ENCODE results near the gene LCT.
"Not testable (repeated sequence)": the region's sequence is repeated elsewhere in the genome, so short reads cannot be mapped to it uniquely, and the experiment has no call there.

Gene LCT

DNA sequence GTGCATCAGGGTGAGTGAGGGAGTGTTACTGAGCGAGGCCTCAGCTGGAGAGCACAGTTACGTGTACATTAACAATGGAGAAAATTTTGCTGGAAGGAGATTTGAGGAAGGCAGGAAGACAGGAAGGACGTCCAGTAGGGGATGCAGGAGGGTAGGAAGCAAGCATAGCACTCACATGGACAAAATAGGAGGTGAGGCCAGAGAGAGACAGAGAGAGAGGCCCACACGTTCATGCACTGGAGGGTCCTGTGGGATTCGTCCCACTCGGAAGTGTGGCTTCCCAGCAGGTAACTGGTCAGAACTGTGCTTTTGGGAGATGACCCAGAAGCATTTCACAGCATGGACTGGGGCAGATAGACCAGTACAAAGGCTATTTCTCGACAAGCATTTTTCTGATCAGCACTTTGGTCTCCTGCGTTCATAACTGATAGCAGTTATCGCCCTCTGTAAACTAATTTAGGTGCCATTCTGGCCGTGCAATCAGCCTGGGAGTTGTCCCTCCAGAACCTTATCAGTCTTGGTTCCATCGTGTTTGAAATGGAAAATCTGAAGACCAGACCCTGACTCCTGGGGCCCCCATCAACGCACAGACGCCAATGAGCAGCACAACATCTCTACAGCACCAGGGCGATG is 5.7 kb downstream of the LCT start:
- no peak for DNase-seq

DNA sequence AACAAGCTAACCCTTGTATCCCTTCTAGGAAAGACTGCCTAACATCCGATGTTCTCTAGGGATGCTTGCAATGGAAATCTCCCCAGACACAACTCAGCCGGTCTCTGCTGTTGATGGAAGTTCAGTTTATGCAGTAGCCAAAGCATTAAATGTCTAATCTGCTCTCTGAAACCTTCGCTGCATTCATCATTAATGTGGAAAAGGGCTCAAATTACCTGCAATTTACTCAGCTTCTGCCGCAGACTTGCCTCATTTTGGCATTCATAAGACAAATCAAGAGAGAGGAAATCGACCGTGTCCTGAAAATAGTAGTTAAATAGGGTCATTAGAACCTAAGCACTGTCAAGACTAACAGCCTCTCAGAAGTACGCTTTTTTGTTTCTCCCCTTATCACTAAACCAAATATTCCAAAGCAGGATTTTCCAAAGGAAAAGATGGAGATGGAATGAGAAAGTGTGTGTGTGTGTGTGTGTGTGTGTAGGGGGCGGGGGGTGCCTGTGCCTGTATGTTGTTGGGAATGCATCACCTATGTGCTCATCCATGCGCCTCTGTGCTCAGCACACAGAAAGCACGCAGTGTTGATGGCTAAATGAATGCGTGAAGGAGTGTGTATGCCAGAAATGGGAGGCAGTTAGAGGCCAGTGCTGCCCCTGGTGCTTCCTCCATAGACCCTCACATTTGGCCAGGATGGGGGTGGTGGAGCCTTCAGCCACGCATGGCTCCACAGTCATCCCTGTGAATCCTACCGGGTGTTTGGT is 7.4 kb downstream of the LCT start:
- DNase-seq = no peak

DNA sequence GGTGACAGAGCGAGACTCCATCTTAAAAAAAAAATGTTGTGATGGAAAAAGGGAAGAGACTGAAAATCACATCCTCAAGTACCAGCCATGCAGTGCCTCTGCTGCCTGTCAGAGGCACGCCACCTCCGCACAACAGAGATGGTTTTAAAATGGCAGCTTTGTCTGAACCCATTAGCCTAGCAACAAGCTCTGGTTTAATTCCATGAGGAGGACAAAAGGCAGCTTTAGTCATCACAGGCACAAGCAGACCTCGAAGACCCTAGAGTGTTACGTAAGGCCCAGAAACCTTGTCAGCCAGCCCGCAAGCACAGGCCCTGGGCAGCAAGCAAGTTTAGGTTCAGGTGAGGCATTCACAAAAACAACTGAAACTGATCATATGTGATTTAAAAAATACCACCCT is 10.4 kb downstream of the LCT start:
- no peak for DNase-seq

DNA sequence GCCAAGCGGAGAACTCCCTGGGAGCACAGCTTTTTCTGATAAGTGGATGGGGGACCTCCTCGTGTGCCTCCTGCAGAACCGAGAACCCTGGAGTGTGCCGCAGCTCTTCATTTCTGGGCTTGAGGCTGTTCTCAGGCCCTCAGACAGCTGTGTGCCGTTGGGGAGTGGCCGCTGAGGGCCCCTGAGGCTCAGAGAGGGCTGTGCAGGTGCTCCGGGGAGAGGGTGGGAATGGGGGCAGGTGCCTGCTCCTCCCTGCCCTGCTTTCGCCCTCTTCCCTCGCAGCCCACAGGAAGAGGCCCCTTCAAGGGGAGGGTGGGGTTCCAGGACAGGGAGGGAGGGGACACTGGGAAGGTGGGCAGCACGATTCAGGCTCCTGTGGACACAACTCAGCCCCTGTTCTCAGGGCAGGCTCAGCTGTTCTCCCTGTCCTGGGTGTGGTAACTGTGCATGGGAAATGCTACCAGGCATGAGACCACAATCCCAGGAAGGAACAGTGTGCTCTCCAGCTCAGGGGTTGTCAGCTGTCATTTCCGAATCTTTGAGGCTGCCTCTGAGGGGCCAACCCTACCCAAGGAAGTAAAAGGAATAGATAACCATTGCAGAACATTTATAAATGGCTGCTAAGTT is 11.3 kb downstream of the LCT start:
- DNase-seq = no peak

DNA sequence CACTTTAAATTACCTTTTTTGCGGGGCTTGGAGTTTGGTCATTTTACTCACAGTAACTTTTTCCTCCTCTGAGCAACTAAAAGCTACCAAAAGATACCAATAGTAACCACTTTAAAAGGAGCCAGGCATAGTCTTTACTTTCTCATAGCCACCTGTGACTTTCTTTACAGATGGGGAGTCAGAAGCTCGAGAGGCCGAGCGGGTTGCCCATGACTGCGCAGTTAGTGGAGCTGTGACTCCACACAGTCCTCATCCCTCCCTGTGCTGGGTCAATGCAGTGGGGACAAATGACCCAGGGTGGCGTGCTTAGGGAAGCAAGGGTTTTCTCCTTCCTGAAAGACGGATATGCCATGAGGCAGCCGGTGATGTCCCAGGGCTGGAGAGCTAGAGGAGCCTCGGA is 11.9 kb downstream of the LCT start:
- no peak for DNase-seq

DNA sequence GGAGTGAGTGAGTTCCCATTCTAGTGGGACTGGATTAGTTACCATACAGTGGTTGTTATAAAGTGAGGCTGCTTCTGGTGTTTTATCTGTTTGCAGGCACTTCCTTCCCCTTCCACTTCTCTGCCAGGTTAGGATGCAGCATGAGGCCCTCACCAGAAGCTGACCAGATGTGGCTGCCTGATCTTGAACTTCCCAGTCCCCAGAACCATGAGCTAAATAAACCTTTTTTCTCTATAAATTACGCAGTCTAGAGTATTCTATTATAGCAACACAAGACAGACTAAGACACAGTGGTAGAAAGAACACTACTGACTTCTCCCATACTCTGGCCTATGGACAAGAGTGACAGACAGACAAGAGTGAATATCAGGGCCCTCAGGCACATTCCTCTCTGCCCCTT is 14.1 kb downstream of the LCT start:
- no peak for DNase-seq

DNA sequence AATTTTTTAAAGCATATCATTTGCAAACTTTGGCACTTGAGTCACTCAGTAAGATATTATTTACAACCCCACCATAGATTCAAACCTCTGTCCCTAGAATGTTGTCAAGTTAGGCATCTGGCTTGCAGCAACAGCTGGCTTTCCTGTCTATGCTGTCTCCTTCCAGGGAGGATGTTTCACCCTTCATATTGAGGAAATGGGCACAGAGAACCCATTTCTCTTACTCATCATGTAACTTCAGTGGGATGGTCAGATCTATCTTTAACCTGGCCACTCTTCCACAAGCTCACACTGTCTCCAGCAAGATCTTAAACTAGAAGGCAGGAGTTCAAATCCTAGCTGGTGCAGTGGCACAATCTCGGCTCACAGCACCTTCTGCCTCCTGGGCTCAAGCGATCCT is 15.8 kb downstream of the LCT start:
- DNase-seq = no peak

DNA sequence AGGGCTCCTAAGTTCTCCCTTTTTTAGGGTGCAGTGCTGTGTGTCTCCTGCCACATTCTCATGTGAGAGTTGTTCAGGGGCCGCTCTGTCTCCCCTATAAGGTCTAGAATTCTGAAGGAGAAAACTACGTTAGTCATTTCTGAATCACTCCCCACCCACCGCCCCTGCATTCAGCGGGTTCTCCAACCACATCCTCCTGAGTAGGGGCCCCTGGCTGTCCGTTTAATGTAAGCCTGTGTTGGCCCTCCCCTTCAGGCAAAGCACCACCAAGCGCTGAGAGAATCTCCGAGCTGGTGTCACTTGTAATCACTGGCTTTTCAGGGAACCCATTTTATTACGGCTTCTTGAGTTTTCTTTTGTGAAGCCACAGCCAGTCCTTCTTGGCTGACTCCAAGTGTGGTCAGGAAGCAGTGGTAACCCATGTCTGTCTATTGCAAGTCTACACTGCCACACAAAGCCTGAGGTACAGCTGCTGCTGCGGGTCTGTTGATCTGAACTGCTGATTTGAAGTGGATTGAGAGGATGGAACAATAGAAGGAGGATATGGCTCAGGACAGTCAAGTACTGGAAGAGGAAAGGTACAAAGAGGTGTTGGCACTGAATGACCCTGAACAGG is 16.9 kb downstream of the LCT start:
- DNase-seq = peak; percentile 51

DNA sequence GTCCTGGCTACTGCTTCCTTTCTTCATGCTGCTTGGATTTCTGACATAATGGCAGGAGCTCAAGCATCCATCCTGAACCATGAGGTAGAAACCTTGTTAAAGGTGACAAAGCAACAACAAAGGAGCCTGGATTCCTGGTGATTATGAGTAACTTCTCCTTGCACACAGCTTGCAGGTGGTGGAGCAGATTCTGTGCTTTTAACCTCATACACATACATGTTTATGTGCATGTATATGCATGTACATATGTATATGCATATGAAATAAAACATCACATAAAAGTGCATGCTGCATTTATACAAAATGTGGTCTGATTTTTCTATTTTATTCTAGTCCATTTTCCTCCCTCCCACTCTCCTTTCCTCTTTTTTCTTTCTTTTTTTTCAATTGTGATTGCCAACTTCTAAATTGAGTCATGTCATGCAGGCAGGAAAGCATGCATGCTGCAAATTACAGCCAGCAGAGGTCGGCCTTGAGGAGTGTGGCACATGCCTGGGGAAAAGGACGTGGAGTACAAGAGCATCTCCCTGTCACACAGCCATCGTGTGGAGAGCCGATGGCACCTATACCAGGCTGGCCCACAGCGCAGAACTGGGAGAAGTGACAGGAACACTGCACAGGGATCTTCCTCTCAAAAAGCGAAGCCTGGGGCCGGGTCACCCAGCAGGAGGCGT is 17.9 kb downstream of the LCT start:
- peak; percentile 29 for DNase-seq

DNA sequence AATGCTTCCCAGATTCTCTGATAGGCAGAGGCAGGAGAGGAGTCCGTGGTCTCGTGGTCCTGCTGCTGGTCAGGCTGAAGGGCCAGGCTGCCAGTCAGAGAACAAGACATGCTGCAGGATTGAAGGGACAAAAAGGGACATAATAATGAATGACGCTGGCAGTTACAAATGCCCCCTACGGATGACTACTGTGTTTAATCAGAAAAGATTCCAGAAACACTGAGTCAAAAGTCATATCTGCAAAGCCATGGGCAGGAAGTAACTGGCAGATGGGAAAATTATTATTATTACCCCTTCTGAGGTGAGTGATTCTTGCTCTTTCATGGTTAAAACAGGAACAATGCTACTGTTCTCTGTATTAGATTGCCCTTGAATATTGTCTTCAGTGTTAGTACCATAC is 19.0 kb downstream of the LCT start:
- no peak for DNase-seq

DNA sequence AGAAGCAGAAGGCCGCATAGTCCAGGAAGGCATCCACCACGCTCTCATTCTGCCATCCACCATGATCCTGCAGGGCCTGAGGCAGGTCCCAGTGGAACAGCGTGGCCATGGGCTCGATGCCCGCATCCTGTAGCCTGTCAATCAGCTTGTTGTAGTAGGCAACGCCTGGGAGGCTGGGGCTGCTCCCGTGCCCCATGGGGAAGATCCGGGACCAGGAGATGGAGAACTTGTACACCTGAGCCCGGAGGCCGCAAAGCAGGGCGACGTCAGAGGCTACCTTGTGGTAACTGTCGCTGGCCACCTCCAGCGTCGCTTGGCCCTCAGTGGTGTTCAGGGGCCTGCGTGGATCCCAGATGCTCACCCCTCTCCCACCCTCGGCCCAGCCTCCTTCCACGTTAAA is 19.5 kb downstream of the LCT start:
- no peak for DNase-seq

DNA sequence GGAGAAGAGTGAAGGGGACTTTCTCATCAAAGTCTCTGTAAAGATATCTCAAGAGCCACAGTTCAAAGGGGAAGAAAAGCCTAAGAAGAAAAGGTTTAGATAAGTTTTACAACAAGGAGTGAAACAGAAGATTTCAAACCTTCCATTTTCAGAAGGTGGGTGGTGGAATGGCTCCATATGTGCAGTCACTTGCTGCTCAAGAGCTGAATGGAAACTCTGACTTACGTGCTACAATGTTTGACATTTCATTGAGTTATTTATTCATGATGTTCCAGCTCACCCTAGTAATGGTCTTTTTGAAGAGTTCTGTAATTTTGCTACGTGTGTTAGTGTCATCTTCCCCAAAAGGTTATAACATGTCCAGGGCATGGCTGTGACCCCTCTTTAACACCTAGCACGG is 21.7 kb downstream of the LCT start:
- DNase-seq = no peak

DNA sequence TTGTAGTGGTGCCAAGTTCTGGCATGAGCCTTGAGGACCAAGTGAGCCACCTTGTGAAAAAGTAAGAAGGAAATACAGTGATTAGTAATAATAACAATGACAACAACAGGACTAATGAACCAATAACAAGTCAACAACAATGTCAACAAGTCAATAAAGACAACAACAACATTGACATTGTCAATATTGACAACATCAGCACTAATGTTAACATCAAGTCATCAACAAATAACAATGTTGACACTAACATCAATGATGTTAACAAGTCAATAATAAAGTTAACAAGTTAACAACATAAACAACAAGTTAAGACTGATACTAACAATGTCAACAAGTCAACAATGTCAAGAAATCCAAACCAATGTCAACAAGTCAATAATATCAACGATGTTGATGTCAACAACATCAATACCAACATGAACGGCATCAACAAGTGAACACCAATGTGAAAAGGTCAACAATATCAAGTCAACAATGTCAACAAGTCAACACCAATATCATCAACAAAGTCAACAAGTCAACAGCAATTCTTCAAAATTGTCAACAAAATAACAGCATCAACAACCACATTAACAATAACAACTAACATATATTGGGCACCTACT is 24.0 kb downstream of the LCT start:
- no peak for DNase-seq

DNA sequence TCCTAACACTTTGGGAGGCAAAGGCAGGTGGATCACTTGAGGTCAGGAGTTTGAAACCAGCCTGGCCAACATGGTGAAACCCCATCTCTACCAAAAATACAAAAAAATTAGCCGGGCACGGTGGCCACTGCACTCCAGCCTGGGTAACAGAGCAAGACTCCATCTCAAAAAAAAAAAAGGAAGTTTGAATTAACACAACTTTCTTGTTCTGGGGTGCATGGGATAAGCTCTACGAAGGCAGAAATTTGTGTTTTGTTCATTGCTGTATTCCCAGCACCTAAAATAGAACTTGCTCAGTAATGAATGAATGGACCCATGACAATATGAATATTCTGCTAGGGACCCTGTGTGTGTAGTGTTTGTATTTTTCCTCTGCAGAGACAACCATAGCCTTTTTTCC is 29.1 kb downstream of the LCT start:
- DNase-seq = not testable (repeated sequence)

DNA sequence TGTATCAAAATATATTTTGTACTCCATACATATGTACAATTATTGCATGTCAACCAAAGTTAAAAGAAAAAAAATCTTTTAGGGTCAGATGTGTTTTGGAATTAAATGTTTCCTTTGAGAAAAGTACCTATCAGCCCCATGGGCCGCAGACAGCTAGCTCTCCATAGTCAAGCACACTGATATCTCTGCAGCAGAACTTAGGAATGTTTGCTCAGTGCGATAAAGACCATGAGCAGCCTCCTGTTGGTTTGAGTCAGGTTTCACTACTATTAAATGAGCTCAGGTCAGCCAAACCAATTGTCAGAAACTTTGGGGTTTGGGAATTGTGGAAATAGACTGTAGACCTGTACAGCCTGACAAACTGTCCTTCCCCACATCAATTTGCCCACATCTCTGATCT is 33.7 kb downstream of the LCT start:
- no peak for DNase-seq

DNA sequence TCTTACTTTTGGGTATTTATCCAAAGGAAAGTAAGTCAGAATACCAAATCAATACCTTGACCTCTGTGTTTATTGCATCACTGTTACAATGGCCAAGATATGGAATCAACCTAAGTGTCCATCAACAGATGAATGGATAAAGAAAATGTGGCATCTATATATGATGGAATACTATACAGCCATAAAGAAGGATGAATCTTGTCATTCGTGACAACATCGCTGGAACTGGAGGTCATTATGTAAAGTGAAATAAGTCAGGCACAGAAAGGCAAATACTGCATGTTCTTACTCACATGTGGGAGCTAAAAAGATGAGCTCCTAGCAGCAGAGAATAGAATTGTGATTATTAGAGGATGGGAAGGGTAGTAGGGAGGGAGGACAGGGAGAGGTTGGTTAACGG is 34.6 kb downstream of the LCT start:
- no peak for DNase-seq

DNA sequence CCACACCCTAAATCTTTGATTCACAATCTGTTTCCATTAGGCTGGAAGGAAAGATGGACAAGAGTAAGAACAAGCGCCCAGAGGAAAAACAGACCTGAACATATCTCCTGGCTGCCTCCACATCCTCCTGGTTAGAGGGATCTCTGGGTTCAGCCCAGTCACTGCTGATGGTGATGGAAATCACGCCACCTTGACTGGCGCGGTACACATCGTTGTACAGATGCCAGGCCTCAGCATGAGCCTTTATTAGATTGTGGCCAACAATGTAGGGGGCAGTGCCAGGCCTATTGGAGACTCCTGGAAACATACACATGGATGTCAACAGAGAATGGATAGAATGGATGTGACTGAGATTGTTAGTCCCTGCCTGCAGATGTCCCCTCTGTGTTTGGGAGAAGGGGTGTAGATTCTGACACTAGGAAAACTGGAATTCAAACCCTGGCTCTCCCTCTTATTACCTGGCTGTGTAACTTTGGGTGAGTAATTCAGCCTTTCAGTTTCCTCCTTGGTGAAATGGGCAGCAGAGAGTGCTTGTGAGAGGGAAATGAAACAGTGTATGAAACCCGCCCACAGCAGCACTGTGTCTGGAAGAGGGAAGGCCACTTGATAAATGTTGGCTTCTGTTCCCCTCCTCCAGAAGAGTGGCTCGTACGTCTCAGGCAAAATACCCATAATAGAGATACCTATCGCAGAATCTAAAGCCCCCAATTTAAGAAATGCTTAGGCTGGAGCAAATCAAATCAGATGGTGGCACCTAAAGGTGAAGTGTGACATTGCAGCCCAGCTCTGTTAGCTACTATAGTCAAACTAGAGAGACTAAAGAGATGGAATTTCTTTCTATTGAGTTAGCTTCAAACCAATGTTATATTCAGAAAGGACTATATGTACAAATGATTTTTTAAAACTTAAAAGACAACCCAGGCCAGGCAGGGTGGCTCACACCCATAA is 36.2 kb downstream of the LCT start:
- no peak for DNase-seq

DNA sequence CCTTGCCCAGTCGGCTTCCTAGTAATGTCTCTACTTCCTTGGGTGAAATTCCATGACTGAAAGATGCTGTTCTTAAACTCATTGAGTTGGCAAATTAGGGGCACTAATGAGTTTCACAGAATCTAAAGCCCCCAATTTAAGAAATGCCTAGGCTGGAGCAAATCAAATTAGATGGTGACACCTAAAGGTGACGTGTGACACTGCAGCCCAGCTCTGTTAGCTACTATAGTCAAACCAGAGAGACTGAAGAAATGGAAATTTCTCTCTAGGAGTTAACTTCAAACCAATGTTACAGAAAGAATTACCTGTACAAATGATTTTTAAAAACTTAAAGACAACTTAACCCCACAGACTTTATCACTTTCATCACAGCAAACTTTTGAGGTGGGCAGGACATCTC is 37.2 kb downstream of the LCT start:
- DNase-seq = no peak

DNA sequence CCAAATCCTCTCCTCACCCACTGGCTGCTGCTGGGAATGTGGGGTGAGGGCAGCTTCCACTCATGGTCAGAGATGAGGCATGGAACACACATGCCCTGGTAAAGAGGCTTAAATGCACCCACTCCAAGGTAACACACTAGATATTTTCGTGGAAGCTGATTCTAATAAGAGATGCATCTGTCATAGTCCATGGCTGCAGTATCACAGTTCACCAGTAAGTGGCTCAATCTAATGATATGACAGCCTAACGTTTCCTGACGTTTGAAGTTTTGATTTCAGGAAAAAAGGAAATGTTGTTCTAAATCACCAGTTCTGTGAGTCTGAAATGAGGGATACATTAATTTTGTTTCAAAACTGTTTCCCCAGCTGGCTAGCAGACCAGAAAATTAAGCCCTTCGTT is 38.2 kb downstream of the LCT start:
- DNase-seq = no peak

DNA sequence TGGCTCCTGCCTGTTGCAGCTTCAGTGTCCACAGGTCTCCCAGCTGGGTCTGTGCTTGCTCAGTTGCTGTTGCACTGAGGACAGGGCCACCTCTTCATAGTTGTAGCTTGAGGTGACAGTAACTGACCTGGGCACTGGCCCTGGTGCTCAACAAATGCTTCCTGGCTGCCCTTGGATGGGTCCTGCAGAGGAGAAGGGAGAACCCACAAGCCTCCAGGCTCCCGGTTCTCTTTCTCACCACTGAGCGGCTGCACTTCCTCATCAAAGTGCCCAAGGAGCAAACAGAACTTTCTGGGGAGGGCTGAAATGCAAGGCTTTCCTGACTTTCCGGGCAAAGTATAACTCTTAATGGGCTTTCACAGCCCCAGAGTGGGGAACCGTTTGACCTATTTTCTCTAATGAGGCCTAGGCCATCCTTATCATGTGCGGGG is 38.7 kb downstream of the LCT start:
- DNase-seq = no peak

DNA sequence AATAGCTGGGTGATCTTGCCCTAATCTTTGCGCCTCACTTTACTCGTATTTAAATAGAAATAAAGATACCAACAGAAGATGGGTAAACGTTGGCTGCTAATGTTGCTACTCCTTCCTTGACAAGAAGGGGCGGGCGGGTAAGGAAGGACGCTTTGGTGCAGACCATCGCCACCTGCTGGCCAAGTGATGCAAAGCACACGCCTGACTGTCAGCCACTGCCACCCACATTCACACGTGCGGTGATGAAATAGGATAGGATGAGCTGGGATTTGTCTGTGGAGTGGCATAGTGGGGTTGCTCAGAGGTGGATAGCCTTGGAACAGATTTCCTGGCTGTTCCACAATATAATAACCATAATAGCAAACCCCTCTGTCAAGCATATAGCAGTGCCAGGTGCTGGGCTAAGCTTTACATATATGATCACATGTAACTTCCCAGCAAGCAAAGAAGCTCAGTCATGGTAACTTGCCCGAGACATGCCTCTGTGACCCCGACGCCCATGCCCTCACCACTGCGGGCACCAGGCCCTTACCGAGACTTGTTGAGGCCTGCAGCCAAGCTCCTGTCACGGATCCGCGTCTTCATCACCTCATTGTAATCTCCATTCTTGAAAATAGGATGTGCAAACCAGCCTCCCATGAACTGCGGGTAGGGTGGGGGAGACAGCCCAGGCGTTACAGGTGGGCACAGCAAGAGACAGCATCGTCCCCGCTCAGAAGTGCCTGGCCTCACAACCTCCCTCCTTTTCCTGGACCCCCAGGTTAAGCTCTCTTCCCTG is 39.3 kb downstream of the LCT start:
- DNase-seq = peak; percentile 16
